Transverse colon (tissue), 4 donors: ENCODE results near the gene TRIM9. TPM values are rescaled to one million over a fixed set of nuclear protein-coding genes. Genes with fewer than 3 reads are reported as not detected.

Source experiments
- DNase-seq: peaks from one replicate; pipeline ENCODE4 v3.0.0-alpha.2; 2019
- H3K27ac ChIP-seq, 4 donors: fragments of 200-600 bp; sonication (generic); 2 replicates each; pipeline ENCODE4 v1.5.1; 2016 to 2018; ENCODE audit warnings: inconsistent platforms in 4 of 4
- H3K27me3 ChIP-seq: fragments of 200-600 bp; sonication (generic); 2 replicates; pipeline ENCODE4 v1.5.1; 2017; ENCODE audit warnings: inconsistent platforms
- H3K36me3 ChIP-seq, 4 donors: fragments of 200-600 bp; sonication (generic); 2 replicates each; pipeline ENCODE4 v1.5.1; 2017 to 2019; ENCODE audit warnings: inconsistent platforms in 4 of 4
- H3K4me1 ChIP-seq, 4 donors: fragments of 200-600 bp; sonication (generic); 2 replicates each; pipeline ENCODE4 v1.5.1; 2017 to 2020; ENCODE audit warnings: inconsistent platforms in 4 of 4
- H3K4me3 ChIP-seq, 4 donors: fragments of 200-600 bp; sonication (generic); 1 replicate in 1 of 4; 2 replicates in 3 of 4; pipeline versions ENCODE4 v1.5.1 to v1.6.1; 2017 to 2019; ENCODE audit warnings: inconsistent platforms in 4 of 4
- H3K9me3 ChIP-seq, 2 donors: fragments of 200-600 bp; sonication (generic); 2 replicates each; pipeline ENCODE4 v1.5.1; 2017 to 2019; ENCODE audit warnings: inconsistent platforms in 2 of 2
- EP300 ChIP-seq: sonication (generic); formaldehyde crosslinking; IDR thresholded peaks from one replicate; pipeline ENCODE4 v1.6.1; 2017; ENCODE audit warnings: antibody characterized with exemption, low read depth
- POLR2A ChIP-seq: fragments of 450-650 bp; IDR thresholded peaks from one replicate; pipeline ENCODE4 v1.6.1; 2016; ENCODE audit warnings: antibody characterized with exemption, mild to moderate bottlenecking, moderate library complexity
- POLR2AphosphoS5 ChIP-seq, 3 donors: sonication (generic); formaldehyde crosslinking; IDR thresholded peaks; one replicate each; pipeline ENCODE4 v1.6.1; 2016; ENCODE audit warnings: antibody characterized with exemption in 3 of 3
- WGBS, 2 donors: methylation state at CpG; one replicate each; pipeline ENCODE4 v1.1.5; 2018; ENCODE audit warnings: low coverage in 1 of 2; 5-methylcytosine and 5-hydroxymethylcytosine counted together
- in situ Hi-C, 4 donors: fragments of 200-750 bp; cut with MboI; loops; one replicate each; pipeline versions ENCODE4 v1.15.0 to v1.15.1; 2017; ENCODE audit warnings: low sequenced_read_pairs in 3 of 4, low pct_ligation_motif_present in 1 of 4, low pct_unique_long_range_greater_than_20kb in 1 of 4
- intact Hi-C: fragments of 100-400 bp; cut with DNase I; formaldehyde crosslinking; loops from one replicate; pipeline ENCODE4 v1.15.1; 2023; ENCODE audit warnings: low total_unique reads
- total RNA-seq, 4 donors: library from RNA; depleted of rRNA; stranded (reverse); fragments of >200 nt; gene quantifications; one replicate each; pipeline ENCODE4 v1.1.0, GENCODE V29; 2016
- TF ChIP-seq, protein P1 (sequence below), 5 experiments: fragments of 200-600 bp in 3 of 5; fragments of 450-650 bp in 2 of 5; sonication (generic) in 3 of 5; IDR thresholded peaks; 1 replicate in 2 of 5; 2 replicates in 3 of 5; pipeline ENCODE4 v1.5.1; 2016 to 2017; ENCODE audit warnings: antibody characterized with exemption in 5 of 5, inconsistent platforms in 3 of 5, mild to moderate bottlenecking in 2 of 5, moderate library complexity in 1 of 5

TRIM9 gene
- total RNA-seq, 4 donors from 2014 or later = 9.2 to 21.3 (median 16.1) TPM

DNA sequence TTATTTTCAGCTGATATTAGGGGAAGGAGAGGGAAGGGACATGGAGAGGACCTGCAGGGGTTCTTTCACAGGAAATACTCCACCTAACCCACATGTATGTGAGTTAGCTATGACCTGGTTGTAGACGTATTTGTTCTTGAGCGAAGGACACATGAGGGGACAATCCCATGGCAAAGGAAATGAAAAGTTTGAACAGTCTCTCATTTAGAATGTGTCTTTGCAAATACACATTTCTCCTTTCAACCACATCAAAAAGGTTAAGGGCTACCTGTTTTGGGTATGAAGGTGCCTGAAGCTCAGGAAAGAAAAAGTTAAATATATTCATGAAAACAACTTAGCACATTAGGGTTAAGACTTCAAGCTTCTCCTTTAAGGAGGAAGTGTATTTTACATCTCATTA lies 158.0 kb downstream of the TRIM9 start:
- in situ Hi-C loops (no loop called here), intact Hi-C loops (no loop called here)
- Histone ChIP-seq H3K27me3 (no peaks in the 10 kb centered on the region), H3K4me3 (no peak overlapping the region), H3K9me3 (no peaks in the 10 kb centered on the region), H3K36me3 (no peaks in the 10 kb centered on the region), H3K4me1 (peaks cover 0 to 12% (median 3%) of the 10 kb centered on the region in 4 donors), H3K27ac (no peak overlapping the region)
- TF ChIP-seq, protein P1, sequence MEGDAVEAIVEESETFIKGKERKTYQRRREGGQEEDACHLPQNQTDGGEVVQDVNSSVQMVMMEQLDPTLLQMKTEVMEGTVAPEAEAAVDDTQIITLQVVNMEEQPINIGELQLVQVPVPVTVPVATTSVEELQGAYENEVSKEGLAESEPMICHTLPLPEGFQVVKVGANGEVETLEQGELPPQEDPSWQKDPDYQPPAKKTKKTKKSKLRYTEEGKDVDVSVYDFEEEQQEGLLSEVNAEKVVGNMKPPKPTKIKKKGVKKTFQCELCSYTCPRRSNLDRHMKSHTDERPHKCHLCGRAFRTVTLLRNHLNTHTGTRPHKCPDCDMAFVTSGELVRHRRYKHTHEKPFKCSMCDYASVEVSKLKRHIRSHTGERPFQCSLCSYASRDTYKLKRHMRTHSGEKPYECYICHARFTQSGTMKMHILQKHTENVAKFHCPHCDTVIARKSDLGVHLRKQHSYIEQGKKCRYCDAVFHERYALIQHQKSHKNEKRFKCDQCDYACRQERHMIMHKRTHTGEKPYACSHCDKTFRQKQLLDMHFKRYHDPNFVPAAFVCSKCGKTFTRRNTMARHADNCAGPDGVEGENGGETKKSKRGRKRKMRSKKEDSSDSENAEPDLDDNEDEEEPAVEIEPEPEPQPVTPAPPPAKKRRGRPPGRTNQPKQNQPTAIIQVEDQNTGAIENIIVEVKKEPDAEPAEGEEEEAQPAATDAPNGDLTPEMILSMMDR (IDR thresholded peaks at IDR 0.05) = no peak
- TF ChIP-seq EP300 (no peak), POLR2A (no peak), POLR2AphosphoS5 (IDR thresholded peaks at IDR 0.05) (no peak)
- WGBS, 2 donors = 64 to 71% methylated on average over 2 of the region's 2 CpGs
- DNase-seq = no peak

DNA sequence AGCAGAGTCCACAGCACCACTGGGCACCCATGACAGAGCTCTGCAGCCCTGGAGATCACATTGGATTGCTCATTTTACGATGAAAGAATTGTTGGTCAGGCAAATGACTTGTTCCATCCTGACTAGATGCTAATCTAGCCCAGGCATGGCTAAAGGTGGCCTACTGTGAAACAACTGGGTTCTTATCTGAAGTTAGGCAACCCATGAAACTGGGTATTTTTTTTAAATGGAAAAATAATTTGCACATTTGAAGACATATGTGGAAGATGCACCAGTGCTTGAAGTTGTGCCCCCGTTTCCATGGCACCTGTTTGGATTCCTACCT lies 158.9 kb downstream of the TRIM9 start:
- Histone ChIP-seq H3K9me3 (no peaks in the 10 kb centered on the region), H3K27me3 (no peaks in the 10 kb centered on the region), H3K36me3 (no peaks in the 10 kb centered on the region), H3K4me1 (peaks cover 0 to 12% (median 3%) of the 10 kb centered on the region in 4 donors), H3K27ac (no peak overlapping the region), H3K4me3 (no peak overlapping the region)
- in situ Hi-C loops (no loop called here), intact Hi-C loops (no loop called here)
- no peak for TF ChIP-seq EP300
- TF ChIP-seq, protein P1 (IDR thresholded peaks at IDR 0.05) = no peak
- no peak for TF ChIP-seq POLR2AphosphoS5 (IDR thresholded peaks at IDR 0.05)
- no peak for TF ChIP-seq POLR2A
- DNase-seq = no peak
- WGBS, 2 donors = 45 to 80% methylated on average over 1 to 2 of the region's 2 CpGs

DNA sequence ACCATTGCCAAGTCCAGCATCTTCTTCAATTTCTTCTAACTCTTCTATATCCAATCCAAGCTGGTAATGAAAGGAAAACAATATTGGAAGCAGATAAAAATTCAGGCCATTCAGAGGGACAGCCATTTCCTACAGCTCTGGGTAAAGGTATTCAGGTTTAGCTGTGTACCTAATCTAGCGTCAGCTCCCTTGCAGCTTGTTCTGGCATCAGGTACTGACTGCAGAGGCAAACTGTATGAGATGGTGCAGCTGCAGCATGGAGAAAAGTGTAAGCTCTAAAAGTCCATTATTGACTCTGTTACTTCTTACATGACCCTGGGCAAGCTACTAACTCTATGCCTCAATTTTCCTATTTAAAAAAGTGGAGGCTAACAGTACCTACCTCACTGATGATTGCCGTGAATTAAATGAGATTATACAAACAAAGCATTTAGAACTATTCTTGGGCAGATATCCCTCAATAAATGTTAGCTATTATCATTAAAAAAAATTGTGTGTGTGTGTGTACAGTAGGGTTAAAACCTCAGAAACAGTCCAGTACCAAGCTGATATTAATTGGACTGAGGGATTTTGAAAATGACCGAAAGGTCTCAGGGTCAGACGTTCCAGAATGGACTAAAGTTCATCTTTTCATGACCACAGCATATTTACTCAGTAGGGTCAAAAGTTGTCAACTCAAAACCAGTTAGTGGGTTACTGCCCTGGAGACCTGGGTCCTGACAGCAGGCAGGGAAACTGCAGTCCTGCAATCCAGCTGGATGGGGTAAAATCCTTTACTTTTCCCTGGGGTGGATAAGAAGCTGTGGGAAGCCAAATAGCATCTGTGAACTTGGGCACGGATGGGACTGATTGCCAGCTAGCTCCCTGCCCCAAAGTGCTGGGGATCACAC lies 159.5 kb downstream of the TRIM9 start:
- H3K36me3 ChIP-seq = no peaks in the 10 kb centered on the region
- in situ Hi-C loops = no loop called here
- DNase-seq = no peak
- H3K27me3 ChIP-seq = no peaks in the 10 kb centered on the region
- intact Hi-C loops = no loop called here
- 66 to 73% methylated on average over 4 to 5 of the region's 5 CpGs for WGBS, 2 donors
- no peak for TF ChIP-seq POLR2AphosphoS5 (IDR thresholded peaks at IDR 0.05)
- TF ChIP-seq EP300 = no peak
- no peak for TF ChIP-seq POLR2A
- TF ChIP-seq, protein P1 (IDR thresholded peaks at IDR 0.05) = no peak
- H3K4me3 ChIP-seq = no peak overlapping the region
- no peaks in the 10 kb centered on the region for H3K9me3 ChIP-seq
- H3K27ac ChIP-seq = no peak overlapping the region
- peaks cover 0 to 12% (median 3%) of the 10 kb centered on the region in 4 donors for H3K4me1 ChIP-seq

DNA sequence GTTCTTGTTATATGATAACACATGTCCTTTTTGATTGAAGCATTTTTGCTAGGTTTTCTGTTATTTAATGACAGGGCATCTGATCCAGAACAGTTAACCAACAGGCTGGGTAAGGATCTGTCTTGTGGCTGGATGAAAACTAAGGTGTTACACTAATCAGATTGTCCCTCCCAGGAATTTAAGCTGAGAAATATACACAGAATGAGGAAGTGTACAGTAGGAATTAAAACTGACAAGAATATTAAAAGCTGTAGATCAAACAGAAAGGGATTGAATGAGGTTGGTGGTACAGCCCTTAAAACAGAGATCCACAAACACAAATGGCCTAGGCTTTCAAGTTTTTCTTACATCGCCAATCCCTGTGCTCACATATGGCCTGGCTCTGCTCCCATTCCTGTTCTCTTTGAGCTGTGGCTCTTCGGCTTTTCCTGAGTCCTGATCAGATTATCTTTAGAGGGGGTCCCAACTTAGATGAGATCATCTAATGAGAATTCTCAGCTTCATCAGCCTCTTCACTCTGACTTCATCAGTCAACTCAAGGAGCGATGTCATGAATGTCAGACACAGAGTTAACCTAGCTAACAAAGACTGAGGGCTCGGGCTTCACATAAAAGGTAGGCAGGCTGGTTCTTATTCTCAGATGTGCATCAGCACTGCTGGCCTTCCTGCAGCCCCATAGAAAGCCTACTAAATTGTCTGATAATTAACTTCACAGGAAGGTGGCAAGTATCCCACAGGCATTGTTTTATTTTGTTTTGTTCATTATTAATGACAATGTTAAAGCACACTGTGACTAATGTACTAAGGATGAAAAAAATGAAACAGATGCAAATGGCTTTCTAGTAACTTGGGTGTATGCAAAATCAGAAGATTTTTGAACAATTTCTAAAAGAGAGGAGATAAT lies 162.1 kb downstream of the TRIM9 start:
- no peaks in the 10 kb centered on the region for H3K9me3 ChIP-seq
- no peak for DNase-seq
- in situ Hi-C loops (no loop called here), intact Hi-C loops (no loop called here)
- H3K36me3 ChIP-seq = no peaks in the 10 kb centered on the region
- H3K4me3 ChIP-seq = no peak overlapping the region
- TF ChIP-seq, protein P1 (IDR thresholded peaks at IDR 0.05) = no peak
- TF ChIP-seq POLR2AphosphoS5 (IDR thresholded peaks at IDR 0.05) (no peak), EP300 (no peak), POLR2A (no peak)
- H3K4me1 ChIP-seq = no peaks in the 10 kb centered on the region
- 80 to 89% methylated on average over 1 to 4 of the region's 4 CpGs for WGBS, 2 donors
- H3K27me3 ChIP-seq = no peaks in the 10 kb centered on the region
- H3K27ac ChIP-seq = no peak overlapping the region
